RCC 7860 (cell line): ENCODE measurements around the gene HUS1.
A peak's percentile ranks its signal among the peaks of the same experiment; 100 is the strongest.
"Not testable (repeated sequence)": the region's sequence is repeated elsewhere in the genome, so short reads cannot be mapped to it uniquely, and the experiment has no call there.

ENCODE experiments used
- DNase-seq: peaks from one replicate; pipeline ENCODE4 v3.0.0-alpha.2; 2015; ENCODE audit warnings: low spot score
- FAIRE-seq: peaks from 2 replicates; lab custom pipeline; 2012; peaks lifted over from hg19 to GRCh38; lab: Jason Lieb, UNC

The HUS1 gene

GRCh38 chr7:47980648-47981047 lies 1.2 kb upstream of the HUS1 start:
- not testable (repeated sequence) for DNase-seq, FAIRE-seq

- FAIRE-seq (no peak), DNase-seq (no peak)
These were observed 392 bp upstream of the HUS1 start for GRCh38 chr7:47979832-47980181.

- FAIRE-seq, result no peak
- DNase-seq, result no peak
These were observed 648 bp downstream of the HUS1 start for GRCh38 chr7:47978790-47979144.

GRCh38 chr7:47973739-47974138 lies 5.7 kb downstream of the HUS1 start:
- FAIRE-seq, result no peak

GRCh38 chr7:47970761-47971160 lies 8.7 kb downstream of the HUS1 start:
- FAIRE-seq (no peak), DNase-seq (no peak)

More at GRCh38 chr7:47973739-47974138, 5.7 kb downstream of the HUS1 start:
- DNase-seq, result no peak

GRCh38 chr7:47968847-47969774 lies 10.3 kb downstream of the HUS1 start:
- peak; percentile 40 for DNase-seq
- FAIRE-seq, result no peak

GRCh38 chr7:47967708-47968107 lies 11.7 kb downstream of the HUS1 start:
- no peak for FAIRE-seq
- no peak for DNase-seq

- DNase-seq (no peak), FAIRE-seq (no peak)
These were observed 12.3 kb downstream of the HUS1 start for GRCh38 chr7:47967123-47967522.

- DNase-seq (no peak), FAIRE-seq (no peak)
These were observed 14.0 kb downstream of the HUS1 start for GRCh38 chr7:47965456-47965855.

GRCh38 chr7:47962262-47962661 lies 17.2 kb downstream of the HUS1 start:
- no peak for FAIRE-seq
- DNase-seq, result no peak

GRCh38 chr7:47957156-47957555 lies 22.3 kb downstream of the HUS1 start:
- FAIRE-seq, result no peak
- DNase-seq, result no peak

- no peak for FAIRE-seq
- no peak for DNase-seq
These were observed 23.2 kb downstream of the HUS1 start for GRCh38 chr7:47956220-47956619.

GRCh38 chr7:47954231-47954911 lies 25.0 kb downstream of the HUS1 start:
- FAIRE-seq (no peak), DNase-seq (no peak)

GRCh38 chr7:47953822-47954221 lies 25.6 kb downstream of the HUS1 start:
- DNase-seq (no peak), FAIRE-seq (no peak)

- FAIRE-seq, result no peak
- no peak for DNase-seq
These were observed 27.2 kb downstream of the HUS1 start for GRCh38 chr7:47952224-47952623.

GRCh38 chr7:47951374-47951773 lies 28.0 kb downstream of the HUS1 start:
- no peak for FAIRE-seq
- DNase-seq, result no peak

GRCh38 chr7:47950714-47951113 lies 28.7 kb downstream of the HUS1 start:
- no peak for FAIRE-seq
- DNase-seq, result no peak

GRCh38 chr7:47949703-47950102 lies 29.7 kb downstream of the HUS1 start:
- no peak for FAIRE-seq
- DNase-seq, result no peak

GRCh38 chr7:47948141-47948790 lies 31.1 kb downstream of the HUS1 start, which contains the start of gene PKD1L1:
PKD1L1 (minus strand) TSS chr7:47948466; CDS start chr7:47948440, 26 bp downstream.
- no peak for FAIRE-seq

GRCh38 chr7:47947355-47947749 lies 32.1 kb downstream of the HUS1 start:
- FAIRE-seq, result no peak

More at GRCh38 chr7:47948141-47948790, 31.1 kb downstream of the HUS1 start, which contains the start of gene PKD1L1:
- no peak for DNase-seq

GRCh38 chr7:47946581-47947354 lies 32.6 kb downstream of the HUS1 start:
- no peak for FAIRE-seq
- DNase-seq, result no peak

More at GRCh38 chr7:47947355-47947749, 32.1 kb downstream of the HUS1 start:
- DNase-seq, result no peak
